Keratinocyte (primary cell): ENCODE measurements around the gene A3GALT2. TPM values are rescaled to one million over a fixed set of nuclear protein-coding genes. Genes with fewer than 3 reads are reported as not detected.

Experiments
- DNase-seq: peaks from one replicate; pipeline ENCODE4 v3.0.0-alpha.2; 2011; ENCODE audit warnings: low read depth, missing footprints, low spot score
- FAIRE-seq: peaks from 2 replicates; lab custom pipeline; 2011; peaks lifted over from hg19 to GRCh38; lab: Jason Lieb, UNC
- H2AFZ ChIP-seq: 2 replicates; pipeline ENCODE4 v1.6.0; 2012; ENCODE audit warnings: low read length, control low read depth, inconsistent platforms; ENCODE audit not compliant: control insufficient read depth
- H3K27ac ChIP-seq: 2 replicates; pipeline ENCODE4 v1.5.1; 2011; ENCODE audit warnings: low read length; ENCODE audit not compliant: control insufficient read depth, insufficient read depth
- H3K27me3 ChIP-seq: 3 replicates; pipeline ENCODE4 v1.6.0; 2011; ENCODE audit warnings: low read length; ENCODE audit not compliant: control insufficient read depth, insufficient read depth; ENCODE audit errors: extremely low read depth
- H3K36me3 ChIP-seq, 2 experiments: 2 replicates in 1 of 2; 3 replicates in 1 of 2; pipeline ENCODE4 v1.5.1; 2011; ENCODE audit warnings: low read length in 2 of 2, mild to moderate bottlenecking in 1 of 2; ENCODE audit not compliant: control insufficient read depth in 2 of 2, insufficient read depth in 2 of 2; ENCODE audit errors: extremely low read depth in 1 of 2
- H3K4me1 ChIP-seq: 3 replicates; pipeline ENCODE4 v1.5.1; 2011; ENCODE audit warnings: low read length; ENCODE audit not compliant: control insufficient read depth, insufficient read depth; ENCODE audit errors: extremely low read depth
- H3K4me2 ChIP-seq: 3 replicates; pipeline ENCODE4 v1.6.0; 2011; ENCODE audit warnings: low read depth, low read length; ENCODE audit not compliant: control insufficient read depth, insufficient read depth; ENCODE audit errors: extremely low read depth
- H3K4me3 ChIP-seq, 3 experiments: fragments of 200-600 bp in 1 of 3; sonication (generic) in 1 of 3; 2 replicates in 2 of 3; 3 replicates in 1 of 3; pipeline ENCODE4 v1.5.1; 2011 to 2016; ENCODE audit warnings: low read length in 3 of 3, mild to moderate bottlenecking in 3 of 3, control low read depth in 2 of 3, inconsistent platforms in 1 of 3, low read depth in 1 of 3, mixed read lengths in 1 of 3, mixed run types in 1 of 3, moderate library complexity in 1 of 3; ENCODE audit not compliant: control insufficient read depth in 2 of 3, insufficient read depth in 2 of 3; ENCODE audit errors: extremely low read depth in 1 of 3
- H3K79me2 ChIP-seq: 2 replicates; pipeline ENCODE4 v1.6.0; 2012; ENCODE audit warnings: low read length; ENCODE audit not compliant: control insufficient read depth, insufficient read depth
- H3K9ac ChIP-seq: 3 replicates; pipeline ENCODE4 v1.6.0; 2011; ENCODE audit warnings: low read length; ENCODE audit not compliant: control insufficient read depth, insufficient read depth; ENCODE audit errors: extremely low read depth
- H3K9me1 ChIP-seq: 3 replicates; pipeline ENCODE4 v1.6.0; 2011; ENCODE audit warnings: low read length; ENCODE audit not compliant: control insufficient read depth, insufficient read depth; ENCODE audit errors: extremely low read depth
- H3K9me3 ChIP-seq: 2 replicates; pipeline ENCODE4 v1.5.1; 2012; ENCODE audit warnings: low read depth, low read length; ENCODE audit not compliant: control insufficient read depth
- H4K20me1 ChIP-seq: 3 replicates; pipeline ENCODE4 v1.6.0; 2011; ENCODE audit warnings: low read length; ENCODE audit not compliant: control insufficient read depth, insufficient read depth; ENCODE audit errors: extremely low read depth
- CTCF ChIP-seq, 3 experiments: IDR thresholded peaks in 1 of 3; conservative IDR thresholded peaks in 1 of 3; optimal IDR thresholded peaks in 1 of 3; 2 replicates in 2 of 3; 3 replicates in 1 of 3; pipeline versions ENCODE3 to v1.5.1; 2011; ENCODE audit warnings: low read length in 3 of 3, mild to moderate bottlenecking in 3 of 3, moderate library complexity in 2 of 3, control low read depth in 1 of 3, inconsistent platforms in 1 of 3; ENCODE audit not compliant: insufficient read depth in 2 of 3; ENCODE audit errors: extremely low read depth in 1 of 3
- EZH2 ChIP-seq: IDR thresholded peaks from one replicate; pipeline ENCODE4 v1.6.1; 2012; ENCODE audit warnings: inconsistent platforms, mild to moderate bottlenecking, low read length, moderate library complexity
- dilution Hi-C: fragments of 300-500 bp; cut with MboI; formaldehyde crosslinking; loops from one replicate; pipeline ENCODE4 v1.7.0; 2020; ENCODE audit warnings: low sequenced_read_pairs; ENCODE audit not compliant: extremely low pct_ligation_motif_present
- polyA plus RNA-seq, 5 experiments: library from polyadenylated mRNA; depleted of rRNA in 3 of 5; stranded (reverse) in 3 of 5; stranded (forward) in 1 of 5; unstranded in 1 of 5; fragments of >200 nt; gene quantifications; 1 replicate in 1 of 5; 2 replicates in 3 of 5; 3 replicates in 1 of 5; pipeline versions ENCODE4 v1.2.1 to v1.2.3, GENCODE V29; 2011 to 2012; ENCODE audit warnings: missing spikeins in 2 of 5, low read depth in 1 of 5, low replicate concordance in 1 of 5

The A3GALT2 gene
- polyA plus RNA-seq, 1 donor (not counting 4 experiments of a cell fraction or from before 2014, with no cell fraction given), result not detected

- no peak overlapping the region for H2AFZ ChIP-seq
- dilution Hi-C loops, result no loop called here
- H3K79me2 ChIP-seq, result no peaks in the 10 kb centered on the region
- H3K9me1 ChIP-seq, result no peaks in the 10 kb centered on the region
- peaks cover 7% of the 10 kb centered on the region for H3K4me1 ChIP-seq
- no peaks in the 10 kb centered on the region for H3K36me3 ChIP-seq
- no peak overlapping the region for H3K4me3 ChIP-seq
- no peak overlapping the region for H3K27ac ChIP-seq
- no peak for TF ChIP-seq EZH2
- H3K9ac ChIP-seq, result peak overlapping the region; percentile 11
- H3K4me2 ChIP-seq, result no peak overlapping the region
- no peaks in the 10 kb centered on the region for H3K9me3 ChIP-seq
- H4K20me1 ChIP-seq, result no peaks in the 10 kb centered on the region
- DNase-seq (no peak), FAIRE-seq (no peak)
- H3K27me3 ChIP-seq, result no peaks in the 10 kb centered on the region
Measured at GRCh38 chr1:33268927-33269610, 51.8 kb downstream of the A3GALT2 start.

- FAIRE-seq (no peak), DNase-seq (no peak)
- Histone ChIP-seq H3K36me3 (no peaks in the 10 kb centered on the region), H3K79me2 (no peaks in the 10 kb centered on the region), H3K9ac (no peak overlapping the region), H3K9me1 (no peaks in the 10 kb centered on the region), H3K4me1 (peaks cover 7% of the 10 kb centered on the region), H3K4me2 (no peak overlapping the region), H3K27ac (no peak overlapping the region), H3K27me3 (no peaks in the 10 kb centered on the region), H3K4me3 (no peak overlapping the region), H3K9me3 (no peaks in the 10 kb centered on the region), H2AFZ (no peak overlapping the region), H4K20me1 (no peaks in the 10 kb centered on the region)
- TF ChIP-seq CTCF (optimal IDR thresholded peaks at IDR 0.05 in 1 of 3, IDR thresholded peaks at IDR 0.05 in 1 of 3, conservative IDR thresholded peaks at IDR 0.05 in 1 of 3; ENCODE audit: extremely low read depth in 1 of 3, insufficient read depth in 2 of 3, low read length in 3 of 3), result no peak
- no peak for TF ChIP-seq EZH2
- dilution Hi-C loops, result no loop called here
Measured at GRCh38 chr1:33268457-33268856, 52.4 kb downstream of the A3GALT2 start.
